ENCODE results near the gene APOA5. TPM values are rescaled to one million over a fixed set of nuclear protein-coding genes. Genes with fewer than 3 reads are reported as not detected.

APOA5 gene
- total RNA-seq, 1 experiment from 2014 or later = 0.20 TPM

DNA sequence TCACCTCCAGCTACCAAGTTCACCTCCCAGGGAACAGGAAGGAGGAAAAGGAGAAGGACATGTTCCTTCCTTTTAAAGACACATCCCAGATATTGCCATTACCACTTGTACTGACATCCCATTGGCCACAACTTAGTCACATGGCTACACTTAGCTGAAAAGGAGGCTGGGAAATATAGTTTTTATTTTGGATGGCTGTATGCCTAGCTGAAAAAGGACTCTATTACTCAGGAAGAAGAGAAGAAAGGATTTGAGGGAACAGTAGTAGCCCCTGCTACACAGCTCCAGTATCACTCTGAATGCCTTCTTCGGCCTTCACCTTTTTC is 2.1 kb upstream of the APOA5 start:
- POLR2A ChIA-PET = no interaction called here
- H3K4me3 Mint-ChIP-seq = no peak overlapping the region
- DNase-seq (ENCODE audit: low spot score) (no peak), ATAC-seq (no peak)
- H3K9me3 Mint-ChIP-seq = no peaks in the 10 kb centered on the region
- H3K4me1 Mint-ChIP-seq = peaks cover 12% of the 10 kb centered on the region
- H3K27me3 Mint-ChIP-seq (ENCODE audit: low read depth) = peaks cover 26% of the 10 kb centered on the region
- no peaks in the 10 kb centered on the region for H3K36me3 Mint-ChIP-seq
- CTCF ChIA-PET = interaction anchor here (1.3 to 8.7 kb wide), 2 partner anchors 42 to 312 kb away, joined by 5 to 358 read pairs; partner anchors contain the start of gene APOA1
- H3K27ac Mint-ChIP-seq = no peak overlapping the region
- TF ChIP-seq, protein P1, sequence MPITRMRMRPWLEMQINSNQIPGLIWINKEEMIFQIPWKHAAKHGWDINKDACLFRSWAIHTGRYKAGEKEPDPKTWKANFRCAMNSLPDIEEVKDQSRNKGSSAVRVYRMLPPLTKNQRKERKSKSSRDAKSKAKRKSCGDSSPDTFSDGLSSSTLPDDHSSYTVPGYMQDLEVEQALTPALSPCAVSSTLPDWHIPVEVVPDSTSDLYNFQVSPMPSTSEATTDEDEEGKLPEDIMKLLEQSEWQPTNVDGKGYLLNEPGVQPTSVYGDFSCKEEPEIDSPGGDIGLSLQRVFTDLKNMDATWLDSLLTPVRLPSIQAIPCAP (CRISPR knock-in tag; IDR thresholded peaks at IDR 0.05) = no peak
- TF ChIP-seq, protein P2, sequence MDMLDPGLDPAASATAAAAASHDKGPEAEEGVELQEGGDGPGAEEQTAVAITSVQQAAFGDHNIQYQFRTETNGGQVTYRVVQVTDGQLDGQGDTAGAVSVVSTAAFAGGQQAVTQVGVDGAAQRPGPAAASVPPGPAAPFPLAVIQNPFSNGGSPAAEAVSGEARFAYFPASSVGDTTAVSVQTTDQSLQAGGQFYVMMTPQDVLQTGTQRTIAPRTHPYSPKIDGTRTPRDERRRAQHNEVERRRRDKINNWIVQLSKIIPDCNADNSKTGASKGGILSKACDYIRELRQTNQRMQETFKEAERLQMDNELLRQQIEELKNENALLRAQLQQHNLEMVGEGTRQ (CRISPR knock-in tag; IDR thresholded peaks at IDR 0.05) = peak; percentile 84
- TF ChIP-seq, protein P3, sequence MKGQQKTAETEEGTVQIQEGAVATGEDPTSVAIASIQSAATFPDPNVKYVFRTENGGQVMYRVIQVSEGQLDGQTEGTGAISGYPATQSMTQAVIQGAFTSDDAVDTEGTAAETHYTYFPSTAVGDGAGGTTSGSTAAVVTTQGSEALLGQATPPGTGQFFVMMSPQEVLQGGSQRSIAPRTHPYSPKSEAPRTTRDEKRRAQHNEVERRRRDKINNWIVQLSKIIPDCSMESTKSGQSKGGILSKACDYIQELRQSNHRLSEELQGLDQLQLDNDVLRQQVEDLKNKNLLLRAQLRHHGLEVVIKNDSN (CRISPR knock-in tag; IDR thresholded peaks at IDR 0.05) = peak; percentile 80
- TF ChIP-seq JUN (CRISPR knock-in tag; IDR thresholded peaks at IDR 0.05) = no peak
- TF ChIP-seq, protein P4, sequence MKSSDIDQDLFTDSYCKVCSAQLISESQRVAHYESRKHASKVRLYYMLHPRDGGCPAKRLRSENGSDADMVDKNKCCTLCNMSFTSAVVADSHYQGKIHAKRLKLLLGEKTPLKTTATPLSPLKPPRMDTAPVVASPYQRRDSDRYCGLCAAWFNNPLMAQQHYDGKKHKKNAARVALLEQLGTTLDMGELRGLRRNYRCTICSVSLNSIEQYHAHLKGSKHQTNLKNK (CRISPR knock-in tag; IDR thresholded peaks at IDR 0.05) = no peak
- TF ChIP-seq, protein P5, sequence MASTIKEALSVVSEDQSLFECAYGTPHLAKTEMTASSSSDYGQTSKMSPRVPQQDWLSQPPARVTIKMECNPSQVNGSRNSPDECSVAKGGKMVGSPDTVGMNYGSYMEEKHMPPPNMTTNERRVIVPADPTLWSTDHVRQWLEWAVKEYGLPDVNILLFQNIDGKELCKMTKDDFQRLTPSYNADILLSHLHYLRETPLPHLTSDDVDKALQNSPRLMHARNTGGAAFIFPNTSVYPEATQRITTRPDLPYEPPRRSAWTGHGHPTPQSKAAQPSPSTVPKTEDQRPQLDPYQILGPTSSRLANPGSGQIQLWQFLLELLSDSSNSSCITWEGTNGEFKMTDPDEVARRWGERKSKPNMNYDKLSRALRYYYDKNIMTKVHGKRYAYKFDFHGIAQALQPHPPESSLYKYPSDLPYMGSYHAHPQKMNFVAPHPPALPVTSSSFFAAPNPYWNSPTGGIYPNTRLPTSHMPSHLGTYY (CRISPR knock-in tag; IDR thresholded peaks at IDR 0.05) = no peak

DNA sequence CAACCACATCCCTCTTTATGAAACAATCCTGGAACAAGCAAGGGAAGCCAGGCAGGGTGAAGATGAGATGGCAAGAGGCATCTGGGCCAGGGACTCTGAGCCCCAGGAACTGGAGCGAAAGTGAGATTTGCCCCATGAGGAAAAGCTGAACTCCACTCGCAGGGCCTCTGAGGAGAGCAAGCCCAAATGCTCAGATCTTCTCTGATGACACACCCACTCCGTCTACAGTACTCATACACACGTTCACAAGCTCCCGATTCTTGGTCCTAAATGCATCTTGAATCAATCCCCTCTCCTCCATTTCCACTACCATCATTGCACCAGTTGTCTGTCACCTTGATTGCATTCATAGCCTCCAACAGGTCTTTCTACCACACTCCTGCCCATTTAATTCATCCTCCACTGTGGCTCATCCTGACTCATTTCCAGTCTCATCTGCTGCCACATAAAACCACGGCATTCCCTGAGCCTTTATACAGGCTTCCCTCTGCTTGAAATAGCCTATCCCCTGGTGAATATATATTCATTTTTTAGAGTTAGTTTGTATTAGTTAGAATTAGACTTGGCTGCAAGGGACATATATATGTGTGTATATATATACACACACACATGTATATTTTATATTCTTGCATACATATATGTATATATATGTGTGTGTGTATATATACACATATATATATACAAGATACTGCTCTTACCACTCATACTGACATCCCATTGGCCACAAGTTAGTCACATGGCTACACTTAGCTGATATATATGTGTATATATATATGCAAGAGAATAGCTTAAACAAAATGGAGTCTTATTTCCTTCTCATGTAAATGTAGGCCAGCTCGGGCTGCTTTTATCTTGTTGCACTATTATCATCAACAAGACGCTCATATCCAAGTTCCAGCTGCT is 1.4 kb upstream of the APOA5 start:
- no peak for DNase-seq (ENCODE audit: low spot score)
- H3K4me3 Mint-ChIP-seq = no peak overlapping the region
- H3K27me3 Mint-ChIP-seq (ENCODE audit: low read depth) = peaks cover 26% of the 10 kb centered on the region
- no peaks in the 10 kb centered on the region for H3K36me3 Mint-ChIP-seq
- peaks cover 17% of the 10 kb centered on the region for H3K4me1 Mint-ChIP-seq
- H3K9me3 Mint-ChIP-seq = no peaks in the 10 kb centered on the region
- no peak for ATAC-seq
- ChIA-PET POLR2A (no interaction called here), CTCF (interaction anchor here (0.8 to 8.7 kb wide), 3 partner anchors 30 to 313 kb away, joined by 4 to 358 read pairs (median 5); partner anchors contain the start of genes APOA1 and APOA4)
- no peak overlapping the region for H3K27ac Mint-ChIP-seq
- TF ChIP-seq RELA (CRISPR knock-in tag; IDR thresholded peaks at IDR 0.05; ENCODE audit: borderline replicate concordance) = no peak
- TF ChIP-seq, protein P6, sequence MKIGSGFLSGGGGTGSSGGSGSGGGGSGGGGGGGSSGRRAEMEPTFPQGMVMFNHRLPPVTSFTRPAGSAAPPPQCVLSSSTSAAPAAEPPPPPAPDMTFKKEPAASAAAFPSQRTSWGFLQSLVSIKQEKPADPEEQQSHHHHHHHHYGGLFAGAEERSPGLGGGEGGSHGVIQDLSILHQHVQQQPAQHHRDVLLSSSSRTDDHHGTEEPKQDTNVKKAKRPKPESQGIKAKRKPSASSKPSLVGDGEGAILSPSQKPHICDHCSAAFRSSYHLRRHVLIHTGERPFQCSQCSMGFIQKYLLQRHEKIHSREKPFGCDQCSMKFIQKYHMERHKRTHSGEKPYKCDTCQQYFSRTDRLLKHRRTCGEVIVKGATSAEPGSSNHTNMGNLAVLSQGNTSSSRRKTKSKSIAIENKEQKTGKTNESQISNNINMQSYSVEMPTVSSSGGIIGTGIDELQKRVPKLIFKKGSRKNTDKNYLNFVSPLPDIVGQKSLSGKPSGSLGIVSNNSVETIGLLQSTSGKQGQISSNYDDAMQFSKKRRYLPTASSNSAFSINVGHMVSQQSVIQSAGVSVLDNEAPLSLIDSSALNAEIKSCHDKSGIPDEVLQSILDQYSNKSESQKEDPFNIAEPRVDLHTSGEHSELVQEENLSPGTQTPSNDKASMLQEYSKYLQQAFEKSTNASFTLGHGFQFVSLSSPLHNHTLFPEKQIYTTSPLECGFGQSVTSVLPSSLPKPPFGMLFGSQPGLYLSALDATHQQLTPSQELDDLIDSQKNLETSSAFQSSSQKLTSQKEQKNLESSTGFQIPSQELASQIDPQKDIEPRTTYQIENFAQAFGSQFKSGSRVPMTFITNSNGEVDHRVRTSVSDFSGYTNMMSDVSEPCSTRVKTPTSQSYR (CRISPR knock-in tag; IDR thresholded peaks at IDR 0.05) = no peak
- TF ChIP-seq SP1 (CRISPR knock-in tag; conservative IDR thresholded peaks at IDR 0.05) = no peak
- no peak for TF ChIP-seq CREB1 (CRISPR knock-in tag; IDR thresholded peaks at IDR 0.05)
- TF ChIP-seq ZNF423 (CRISPR knock-in tag; IDR thresholded peaks at IDR 0.05) = no peak
- no peak for TF ChIP-seq JAZF1 (CRISPR knock-in tag; IDR thresholded peaks at IDR 0.05)
- no peak for TF ChIP-seq ZBTB21 (CRISPR knock-in tag; IDR thresholded peaks at IDR 0.05; ENCODE audit: borderline replicate concordance)
- TF ChIP-seq FOXJ3 (CRISPR knock-in tag; IDR thresholded peaks at IDR 0.05; ENCODE audit: borderline replicate concordance) = no peak
- TF ChIP-seq, protein P5 (CRISPR knock-in tag; IDR thresholded peaks at IDR 0.05) = no peak
- TF ChIP-seq, protein P7, sequence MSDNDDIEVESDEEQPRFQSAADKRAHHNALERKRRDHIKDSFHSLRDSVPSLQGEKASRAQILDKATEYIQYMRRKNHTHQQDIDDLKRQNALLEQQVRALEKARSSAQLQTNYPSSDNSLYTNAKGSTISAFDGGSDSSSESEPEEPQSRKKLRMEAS (CRISPR knock-in tag; IDR thresholded peaks at IDR 0.05) = no peak
- TF ChIP-seq, protein P8, sequence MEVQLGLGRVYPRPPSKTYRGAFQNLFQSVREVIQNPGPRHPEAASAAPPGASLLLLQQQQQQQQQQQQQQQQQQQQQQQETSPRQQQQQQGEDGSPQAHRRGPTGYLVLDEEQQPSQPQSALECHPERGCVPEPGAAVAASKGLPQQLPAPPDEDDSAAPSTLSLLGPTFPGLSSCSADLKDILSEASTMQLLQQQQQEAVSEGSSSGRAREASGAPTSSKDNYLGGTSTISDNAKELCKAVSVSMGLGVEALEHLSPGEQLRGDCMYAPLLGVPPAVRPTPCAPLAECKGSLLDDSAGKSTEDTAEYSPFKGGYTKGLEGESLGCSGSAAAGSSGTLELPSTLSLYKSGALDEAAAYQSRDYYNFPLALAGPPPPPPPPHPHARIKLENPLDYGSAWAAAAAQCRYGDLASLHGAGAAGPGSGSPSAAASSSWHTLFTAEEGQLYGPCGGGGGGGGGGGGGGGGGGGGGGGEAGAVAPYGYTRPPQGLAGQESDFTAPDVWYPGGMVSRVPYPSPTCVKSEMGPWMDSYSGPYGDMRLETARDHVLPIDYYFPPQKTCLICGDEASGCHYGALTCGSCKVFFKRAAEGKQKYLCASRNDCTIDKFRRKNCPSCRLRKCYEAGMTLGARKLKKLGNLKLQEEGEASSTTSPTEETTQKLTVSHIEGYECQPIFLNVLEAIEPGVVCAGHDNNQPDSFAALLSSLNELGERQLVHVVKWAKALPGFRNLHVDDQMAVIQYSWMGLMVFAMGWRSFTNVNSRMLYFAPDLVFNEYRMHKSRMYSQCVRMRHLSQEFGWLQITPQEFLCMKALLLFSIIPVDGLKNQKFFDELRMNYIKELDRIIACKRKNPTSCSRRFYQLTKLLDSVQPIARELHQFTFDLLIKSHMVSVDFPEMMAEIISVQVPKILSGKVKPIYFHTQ (CRISPR knock-in tag; IDR thresholded peaks at IDR 0.05) = no peak
- TF ChIP-seq, protein P9, sequence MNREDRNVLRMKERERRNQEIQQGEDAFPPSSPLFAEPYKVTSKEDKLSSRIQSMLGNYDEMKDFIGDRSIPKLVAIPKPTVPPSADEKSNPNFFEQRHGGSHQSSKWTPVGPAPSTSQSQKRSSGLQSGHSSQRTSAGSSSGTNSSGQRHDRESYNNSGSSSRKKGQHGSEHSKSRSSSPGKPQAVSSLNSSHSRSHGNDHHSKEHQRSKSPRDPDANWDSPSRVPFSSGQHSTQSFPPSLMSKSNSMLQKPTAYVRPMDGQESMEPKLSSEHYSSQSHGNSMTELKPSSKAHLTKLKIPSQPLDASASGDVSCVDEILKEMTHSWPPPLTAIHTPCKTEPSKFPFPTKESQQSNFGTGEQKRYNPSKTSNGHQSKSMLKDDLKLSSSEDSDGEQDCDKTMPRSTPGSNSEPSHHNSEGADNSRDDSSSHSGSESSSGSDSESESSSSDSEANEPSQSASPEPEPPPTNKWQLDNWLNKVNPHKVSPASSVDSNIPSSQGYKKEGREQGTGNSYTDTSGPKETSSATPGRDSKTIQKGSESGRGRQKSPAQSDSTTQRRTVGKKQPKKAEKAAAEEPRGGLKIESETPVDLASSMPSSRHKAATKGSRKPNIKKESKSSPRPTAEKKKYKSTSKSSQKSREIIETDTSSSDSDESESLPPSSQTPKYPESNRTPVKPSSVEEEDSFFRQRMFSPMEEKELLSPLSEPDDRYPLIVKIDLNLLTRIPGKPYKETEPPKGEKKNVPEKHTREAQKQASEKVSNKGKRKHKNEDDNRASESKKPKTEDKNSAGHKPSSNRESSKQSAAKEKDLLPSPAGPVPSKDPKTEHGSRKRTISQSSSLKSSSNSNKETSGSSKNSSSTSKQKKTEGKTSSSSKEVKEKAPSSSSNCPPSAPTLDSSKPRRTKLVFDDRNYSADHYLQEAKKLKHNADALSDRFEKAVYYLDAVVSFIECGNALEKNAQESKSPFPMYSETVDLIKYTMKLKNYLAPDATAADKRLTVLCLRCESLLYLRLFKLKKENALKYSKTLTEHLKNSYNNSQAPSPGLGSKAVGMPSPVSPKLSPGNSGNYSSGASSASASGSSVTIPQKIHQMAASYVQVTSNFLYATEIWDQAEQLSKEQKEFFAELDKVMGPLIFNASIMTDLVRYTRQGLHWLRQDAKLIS (CRISPR knock-in tag; IDR thresholded peaks at IDR 0.05; ENCODE audit: borderline replicate concordance) = no peak

Measured in WTC11 (cell line).